ENCODE data around the gene OBSCN. TPM values are rescaled to one million over a fixed set of nuclear protein-coding genes. Genes with fewer than 3 reads are reported as not detected.
"Not testable (repeated sequence)": the region's sequence is repeated elsewhere in the genome, so short reads cannot be mapped to it uniquely, and the experiment has no call there.

Gene OBSCN
- polyA plus RNA-seq, 4 donors: 14.3 to 42.9 (median 24.9) TPM

GRCh38 chr1:228256626-228257375, 49.0 kb downstream of the OBSCN start:
- no peak for DNase-seq (ENCODE audit: low read depth in 4 of 4, low spot score in 3 of 4)

- no peak for DNase-seq (ENCODE audit: low read depth in 4 of 4, low spot score in 3 of 4)
Observed at GRCh38 chr1:228258486-228258885, 50.6 kb downstream of the OBSCN start.

- no peak for DNase-seq (ENCODE audit: low read depth in 4 of 4, low spot score in 3 of 4)
Observed at GRCh38 chr1:228259368-228259894, 51.6 kb downstream of the OBSCN start.

- DNase-seq (ENCODE audit: low read depth in 4 of 4, low spot score in 3 of 4): no peak
Observed at GRCh38 chr1:228259951-228260350, 52.1 kb downstream of the OBSCN start.

- no peak for DNase-seq (ENCODE audit: low read depth in 4 of 4, low spot score in 3 of 4)
Observed at GRCh38 chr1:228261706-228262105, 53.9 kb downstream of the OBSCN start.

GRCh38 chr1:228262475-228262874, 54.6 kb downstream of the OBSCN start:
- no peak for DNase-seq (ENCODE audit: low read depth in 4 of 4, low spot score in 3 of 4)

GRCh38 chr1:228263636-228264035, 55.8 kb downstream of the OBSCN start:
- no peak for DNase-seq (ENCODE audit: low read depth in 4 of 4, low spot score in 3 of 4)

- DNase-seq (ENCODE audit: low read depth in 4 of 4, low spot score in 3 of 4): no peak
Observed at GRCh38 chr1:228264090-228264829, 56.4 kb downstream of the OBSCN start.

- no peak for DNase-seq (ENCODE audit: low read depth in 4 of 4, low spot score in 3 of 4)
Observed at GRCh38 chr1:228265167-228265566, 57.3 kb downstream of the OBSCN start.

GRCh38 chr1:228267962-228268880, 60.4 kb downstream of the OBSCN start:
- DNase-seq (ENCODE audit: low read depth in 4 of 4, low spot score in 3 of 4): no peak

GRCh38 chr1:228268881-228269265, 61.0 kb downstream of the OBSCN start:
- DNase-seq (ENCODE audit: low read depth in 4 of 4, low spot score in 3 of 4): no peak

- DNase-seq (ENCODE audit: low read depth in 4 of 4, low spot score in 3 of 4): not testable (repeated sequence)
Observed at GRCh38 chr1:228269431-228269830, 61.6 kb downstream of the OBSCN start.

- DNase-seq (ENCODE audit: low read depth in 4 of 4, low spot score in 3 of 4): no peak
Observed at GRCh38 chr1:228270032-228270431, 62.2 kb downstream of the OBSCN start.

- DNase-seq (ENCODE audit: low read depth in 4 of 4, low spot score in 3 of 4): no peak
Observed at GRCh38 chr1:228271701-228272251, 63.9 kb downstream of the OBSCN start.

- no peak for DNase-seq (ENCODE audit: low read depth in 4 of 4, low spot score in 3 of 4)
Observed at GRCh38 chr1:228272331-228272791, 64.5 kb downstream of the OBSCN start.

GRCh38 chr1:228272831-228273571, 65.2 kb downstream of the OBSCN start:
- no peak for DNase-seq (ENCODE audit: low read depth in 4 of 4, low spot score in 3 of 4)

- no peak for DNase-seq (ENCODE audit: low read depth in 4 of 4, low spot score in 3 of 4)
Observed at GRCh38 chr1:228273720-228274451, 66.0 kb downstream of the OBSCN start.

GRCh38 chr1:228274452-228275178, 66.8 kb downstream of the OBSCN start:
- no peak for DNase-seq (ENCODE audit: low read depth in 4 of 4, low spot score in 3 of 4)

- no peak for DNase-seq (ENCODE audit: low read depth in 4 of 4, low spot score in 3 of 4)
Observed at GRCh38 chr1:228275179-228275429, 67.3 kb downstream of the OBSCN start.

All from left renal pelvis (tissue), 4 donors.